CD4-positive, alpha-beta T cell treated with Interleukin-6 at 100 ng/mL for 8 hours (primary cell): ENCODE data around the gene MYBPC1.
"Not testable (repeated sequence)": the region's sequence is repeated elsewhere in the genome, so short reads cannot be mapped to it uniquely, and the experiment has no call there.

ENCODE experiments used
- DNase-seq: peaks from one replicate; pipeline ENCODE4 v3.0.0-alpha.2; 2020; ENCODE audit warnings: mixed read lengths, low spot score

MYBPC1 gene

GRCh38 chr12:101734482-101734881 lies 139.7 kb downstream of the MYBPC1 start:
- DNase-seq = not testable (repeated sequence)
